ENCODE results near the gene KRT14.

DNA sequence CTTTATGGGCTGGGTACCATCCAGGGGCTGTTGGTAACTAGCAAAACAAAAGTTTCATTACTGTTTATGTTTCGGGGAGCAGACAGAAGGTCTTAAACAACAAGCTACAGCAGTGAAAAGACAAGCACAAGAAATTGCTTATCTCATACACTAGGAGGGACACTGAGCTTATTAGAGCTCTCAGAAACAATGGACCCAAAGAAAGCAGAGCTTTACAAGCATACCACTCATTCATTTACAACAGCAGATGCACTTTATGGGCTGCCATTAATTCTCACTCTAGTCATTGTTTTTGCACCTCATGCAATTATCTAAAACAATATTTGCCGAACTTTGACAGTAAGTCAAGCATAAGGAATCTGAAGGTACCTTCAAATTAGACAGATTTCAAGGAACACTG is 15.8 kb upstream of the KRT14 start:
- TF ChIP-seq TAF1 (IDR thresholded peaks at IDR 0.05; ENCODE audit: borderline replicate concordance, low read depth, low read length) = no peak
- TF ChIP-seq POLR2A (IDR thresholded peaks at IDR 0.05; ENCODE audit: low read depth, low read length) = no peak
- no peak for TF ChIP-seq POLR2AphosphoS5 (IDR thresholded peaks at IDR 0.05; ENCODE audit: low read depth, low read length)
